Endothelial cell of umbilical vein (primary cell): ENCODE data around the gene VMP1. TPM values are rescaled to one million over a fixed set of nuclear protein-coding genes. Genes with fewer than 3 reads are reported as not detected.
A peak's percentile ranks its signal among the peaks of the same experiment; 100 is the strongest.

Source experiments
- BruUV-seq: library from RNA; stranded (reverse); fragments of 400-500 nt; replicated peaks from 2 replicates; lab custom pipeline; 2021; lab: Mats Ljungman, UMichigan
- CTCF ChIA-PET: fragments of 300-600, 350-600 bp; sonication (Branson Sonifier 250); formaldehyde crosslinking; loops from one replicate; lab custom pipeline; 2021; ENCODE audit warnings: antibody characterized with exemption, inconsistent platforms; lab: Charles Lee
- POLR2A ChIA-PET: fragments of 300-600, 350-600 bp; sonication (Branson Sonifier 250); formaldehyde crosslinking; loops from one replicate; lab custom pipeline; 2021; ENCODE audit warnings: antibody characterized with exemption, inconsistent platforms; lab: Charles Lee
- DNase-seq: peaks from one replicate; pipeline ENCODE4 v3.0.0-alpha.2; 2011; ENCODE audit warnings: low read depth, low spot score
- FAIRE-seq: peaks from 2 replicates; lab custom pipeline; 2011; peaks lifted over from hg19 to GRCh38; lab: Jason Lieb, UNC
- H2AFZ ChIP-seq: 2 replicates; pipeline ENCODE4 v1.6.0; 2012; ENCODE audit warnings: low read depth, low read length, control low read depth, inconsistent platforms
- H3K27ac ChIP-seq: 2 replicates; pipeline ENCODE4 v1.5.1; 2011; ENCODE audit warnings: low read depth, mild to moderate bottlenecking, control low read depth, low read length, moderate library complexity; ENCODE audit not compliant: insufficient read depth
- H3K27me3 ChIP-seq, 2 experiments: 2 replicates each; pipeline versions ENCODE4 v1.6.0 to v1.6.1; 2011; ENCODE audit warnings: low read length in 2 of 2, mixed read lengths in 1 of 2; ENCODE audit not compliant: control insufficient read depth in 2 of 2, insufficient read depth in 2 of 2
- H3K36me3 ChIP-seq, 2 experiments: 2 replicates in 1 of 2; 3 replicates in 1 of 2; pipeline ENCODE4 v1.5.1; 2011; ENCODE audit warnings: low read length in 2 of 2, mild to moderate bottlenecking in 1 of 2, moderate library complexity in 1 of 2; ENCODE audit not compliant: control insufficient read depth in 2 of 2, insufficient read depth in 2 of 2; ENCODE audit errors: extremely low read depth in 1 of 2
- H3K4me1 ChIP-seq: 3 replicates; pipeline ENCODE4 v1.5.1; 2011; ENCODE audit warnings: mild to moderate bottlenecking, low read length; ENCODE audit not compliant: control insufficient read depth, insufficient read depth; ENCODE audit errors: extremely low read depth
- H3K4me2 ChIP-seq: 2 replicates; pipeline ENCODE4 v1.6.1; 2011; ENCODE audit warnings: low read length, control low read depth, mixed read lengths; ENCODE audit not compliant: insufficient read depth
- H3K4me3 ChIP-seq, 3 experiments: fragments of 200-600 bp in 1 of 3; sonication (generic), shearing (Covaris generic) in 1 of 3; replicated peaks in 1 of 3; 2 replicates each; pipeline ENCODE4 v1.5.1; 2011 to 2016; ENCODE audit warnings: control low read depth in 3 of 3, low read length in 3 of 3, mild to moderate bottlenecking in 2 of 3, inconsistent platforms in 1 of 3, low read depth in 1 of 3, moderate library complexity in 1 of 3; ENCODE audit not compliant: insufficient read depth in 1 of 3
- H3K79me2 ChIP-seq: 2 replicates; pipeline ENCODE4 v1.6.0; 2012; ENCODE audit warnings: low read length, inconsistent platforms; ENCODE audit not compliant: control insufficient read depth, insufficient read depth
- H3K9ac ChIP-seq: replicated peaks from 2 replicates; pipeline ENCODE3; 2011; ENCODE audit warnings: low read length, control low read depth; ENCODE audit not compliant: insufficient read depth; ENCODE audit errors: extremely low read depth
- H3K9me1 ChIP-seq: replicated peaks from 3 replicates; pipeline ENCODE4 v1.6.0; 2011; ENCODE audit warnings: mild to moderate bottlenecking, low read length; ENCODE audit not compliant: control insufficient read depth, insufficient read depth; ENCODE audit errors: extremely low read depth
- H3K9me3 ChIP-seq: replicated peaks from 2 replicates; pipeline ENCODE4 v1.5.1; 2012; ENCODE audit warnings: low read length, inconsistent platforms; ENCODE audit not compliant: control insufficient read depth, insufficient read depth
- H4K20me1 ChIP-seq: replicated peaks from 2 replicates; pipeline ENCODE3; 2011; ENCODE audit warnings: mild to moderate bottlenecking, low read length; ENCODE audit not compliant: control insufficient read depth, insufficient read depth; ENCODE audit errors: extremely low read depth
- CTCF ChIP-seq, 2 donors: IDR thresholded peaks; 1 replicate in 1 of 2; 2 replicates in 1 of 2; pipeline ENCODE4 v1.5.1; 2011; ENCODE audit warnings: low read length in 2 of 2, mild to moderate bottlenecking in 2 of 2, moderate library complexity in 2 of 2, control low read depth in 1 of 2, inconsistent platforms in 1 of 2, low read depth in 1 of 2; ENCODE audit not compliant: insufficient read depth in 1 of 2; ENCODE audit errors: extremely low read depth in 1 of 2
- EZH2 ChIP-seq: IDR thresholded peaks from 2 replicates; pipeline ENCODE4 v1.6.1; 2012; ENCODE audit warnings: borderline replicate concordance, low read depth, mild to moderate bottlenecking, moderate library complexity, low read length, inconsistent platforms; ENCODE audit not compliant: severe bottlenecking
- FOS ChIP-seq: IDR thresholded peaks from 2 replicates; pipeline ENCODE4 v1.6.1; 2011; ENCODE audit warnings: mild to moderate bottlenecking, low read length, moderate library complexity, borderline replicate concordance; ENCODE audit not compliant: insufficient read depth
- GATA2 ChIP-seq: IDR thresholded peaks from 2 replicates; pipeline ENCODE4 v1.7.0; 2011; ENCODE audit warnings: low read depth, mild to moderate bottlenecking, moderate library complexity, mixed read lengths, low read length; ENCODE audit not compliant: insufficient read length, insufficient read depth
- JUN ChIP-seq: IDR thresholded peaks from 2 replicates; pipeline ENCODE4 v1.6.1; 2011; ENCODE audit warnings: borderline replicate concordance, low read depth; ENCODE audit not compliant: insufficient read length, insufficient read depth
- MAX ChIP-seq: IDR thresholded peaks from 2 replicates; pipeline ENCODE4 v1.6.1; 2011; ENCODE audit not compliant: insufficient read depth, insufficient read length
- MYC ChIP-seq: IDR thresholded peaks from one replicate; pipeline ENCODE4 v1.6.1; 2011; ENCODE audit warnings: mild to moderate bottlenecking, low read depth, low read length
- POLR2AphosphoS5 ChIP-seq: IDR thresholded peaks from 2 replicates; pipeline ENCODE4 v1.6.1; 2012; ENCODE audit warnings: low read depth, mild to moderate bottlenecking, control low read depth, low read length, moderate library complexity; ENCODE audit not compliant: insufficient read depth
- dilution Hi-C: fragments of 300-500 bp; cut with MboI; formaldehyde crosslinking; loops from one replicate; pipeline ENCODE4 v1.15.0; 2019; ENCODE audit warnings: low sequenced_read_pairs; ENCODE audit not compliant: extremely low pct_ligation_motif_present
- intact Hi-C: fragments of 100-400 bp; cut with micrococcal nuclease; formaldehyde crosslinking; loops from one replicate; pipeline ENCODE4 v1.10.0; 2022
- polyA plus RNA-seq, 4 experiments: library from polyadenylated mRNA; depleted of rRNA in 3 of 4; stranded (reverse) in 3 of 4; unstranded in 1 of 4; fragments of >200 nt; gene quantifications; 2 replicates each; pipeline versions ENCODE4 v1.2.1 to v1.2.3, GENCODE V29; 2011 to 2012; ENCODE audit warnings: missing spikeins in 1 of 4
- total RNA-seq: library from RNA; stranded (reverse); gene quantifications from 2 replicates; pipeline ENCODE4 v1.2.3, GENCODE V29; 2021

VMP1 gene
- total and polyA plus RNA-seq, 2 donors (not counting 3 experiments of a cell fraction or from before 2014, with no cell fraction given) = 138 to 270 TPM

GRCh38 chr17:59696682-59697277, 10.7 kb upstream of the VMP1 start:
- Histone ChIP-seq H3K9me3 (no peaks in the 10 kb centered on the region), H3K27me3 (no peaks in the 10 kb centered on the region), H3K4me3 (no peak overlapping the region), H3K27ac (no peak overlapping the region), H3K4me1 (no peaks in the 10 kb centered on the region), H3K79me2 (peaks cover 80% of the 10 kb centered on the region), H4K20me1 (peaks cover 10% of the 10 kb centered on the region), H3K4me2 (no peak overlapping the region), H3K9me1 (no peaks in the 10 kb centered on the region), H2AFZ (no peak overlapping the region), H3K36me3 (peaks cover 33 to 45% of the 10 kb centered on the region in 2 experiments), H3K9ac (no peak overlapping the region)
- intact Hi-C loops (no loop called here), dilution Hi-C loops (no loop called here)
- CTCF ChIA-PET = interaction anchor here (1.0 kb wide), 1 partner anchor 162 kb away, joined by 3 read pairs; no protein-coding TSS in a partner anchor
- peak; percentile 8 for TF ChIP-seq POLR2AphosphoS5
- no peak for TF ChIP-seq FOS
- no peak for TF ChIP-seq JUN
- no TSS peak for BruUV-seq
- POLR2A ChIA-PET = no interaction called here
- DNase-seq (no peak), FAIRE-seq (no peak)

- FAIRE-seq (no peak), DNase-seq (no peak)
- ChIA-PET POLR2A (no interaction called here), CTCF (no interaction called here)
- intact Hi-C loops (no loop called here), dilution Hi-C loops (no loop called here)
- peaks cover 10% of the 10 kb centered on the region for H4K20me1 ChIP-seq
- no peak overlapping the region for H3K9ac ChIP-seq
- peaks cover 93% of the 10 kb centered on the region for H3K79me2 ChIP-seq
- TF ChIP-seq POLR2AphosphoS5 = no peak
- TF ChIP-seq CTCF (IDR thresholded peaks at IDR 0.05; ENCODE audit: extremely low read depth in 1 of 2, insufficient read depth in 1 of 2, low read depth in 1 of 2, low read length in 2 of 2) = no peak
- no peak for TF ChIP-seq FOS
- TF ChIP-seq MAX = no peak
- TF ChIP-seq JUN = no peak
- TF ChIP-seq EZH2 = no peak
- TF ChIP-seq GATA2 = no peak
- TF ChIP-seq MYC = no peak
- no peaks in the 10 kb centered on the region for H3K4me1 ChIP-seq
- H2AFZ ChIP-seq = no peak overlapping the region
- no peaks in the 10 kb centered on the region for H3K9me3 ChIP-seq
- BruUV-seq = no TSS peak
- no peaks in the 10 kb centered on the region for H3K27me3 ChIP-seq
- no peak overlapping the region for H3K4me2 ChIP-seq
- no peaks in the 10 kb centered on the region for H3K9me1 ChIP-seq
- H3K36me3 ChIP-seq = peaks cover 33 to 42% of the 10 kb centered on the region in 2 experiments
- no peak overlapping the region for H3K4me3 ChIP-seq
- H3K27ac ChIP-seq = no peak overlapping the region
These were observed 9.3 kb upstream of the VMP1 start for GRCh38 chr17:59698143-59698542.
